Mesothelial cell of epicardium (in vitro differentiated cells): Measurements from ENCODE around the gene RAB7B. TPM values are rescaled to one million over a fixed set of nuclear protein-coding genes. Genes with fewer than 3 reads are reported as not detected.

Experiments used
- DNase-seq, 2 experiments: peaks; one replicate each; pipeline ENCODE4 v3.0.0; 2021; ENCODE audit warnings: low spot score in 2 of 2; ENCODE audit not compliant: unreplicated experiment in 2 of 2
- H3K27ac Mint-ChIP-seq: 2 replicates; pipeline ENCODE4 v1.8.0; 2021; ENCODE audit warnings: mixed read lengths
- H3K27me3 Mint-ChIP-seq: 2 replicates; pipeline ENCODE4 v1.8.0; 2021; ENCODE audit warnings: low read depth, mixed read lengths
- H3K36me3 Mint-ChIP-seq: 2 replicates; pipeline ENCODE4 v1.8.0; 2021; ENCODE audit warnings: mixed read lengths
- H3K4me1 Mint-ChIP-seq: 2 replicates; pipeline ENCODE4 v1.8.0; 2021; ENCODE audit warnings: mixed read lengths
- H3K4me3 Mint-ChIP-seq: 2 replicates; pipeline ENCODE4 v1.8.0; 2021; ENCODE audit warnings: mild to moderate bottlenecking, moderate library complexity, mixed read lengths
- H3K9me3 Mint-ChIP-seq: 2 replicates; pipeline ENCODE4 v1.8.0; 2021; ENCODE audit warnings: mixed read lengths
- CTCF ChIP-seq: fragments of 200-600 bp; sonication (generic); IDR thresholded peaks from one replicate; pipeline ENCODE4 v1.5.0; 2021; ENCODE audit warnings: antibody characterized with exemption; ENCODE audit not compliant: unreplicated experiment
- total RNA-seq: library from RNA; stranded (reverse); gene quantifications from 3 replicates; pipeline ENCODE4 v1.2.1, GENCODE V29; 2021

The RAB7B gene
- total RNA-seq, 1 donor from 2014 or later = 1.5 TPM

GRCh38 chr1:205938682-205939081 lies 64.5 kb downstream of the RAB7B start:
- no peaks in the 10 kb centered on the region for H3K9me3 Mint-ChIP-seq
- H3K4me1 Mint-ChIP-seq = peaks cover 14% of the 10 kb centered on the region
- TF ChIP-seq CTCF = no peak
- no peak for DNase-seq
- no peak overlapping the region for H3K27ac Mint-ChIP-seq
- no peaks in the 10 kb centered on the region for H3K36me3 Mint-ChIP-seq
- peaks cover 14% of the 10 kb centered on the region for H3K27me3 Mint-ChIP-seq
- no peak overlapping the region for H3K4me3 Mint-ChIP-seq

GRCh38 chr1:205936846-205937586 lies 66.2 kb downstream of the RAB7B start:
- H3K9me3 Mint-ChIP-seq = no peaks in the 10 kb centered on the region
- no peak for DNase-seq
- H3K4me1 Mint-ChIP-seq = peaks cover 14% of the 10 kb centered on the region
- no peak overlapping the region for H3K27ac Mint-ChIP-seq
- no peaks in the 10 kb centered on the region for H3K36me3 Mint-ChIP-seq
- no peak for TF ChIP-seq CTCF
- H3K27me3 Mint-ChIP-seq = peaks cover 9% of the 10 kb centered on the region
- no peak overlapping the region for H3K4me3 Mint-ChIP-seq

- Mint-ChIP-seq H3K9me3 (no peaks in the 10 kb centered on the region), H3K27ac (no peak overlapping the region)
- DNase-seq = no peak
Measured at GRCh38 chr1:205936311-205936710, 66.9 kb downstream of the RAB7B start.

GRCh38 chr1:205935869-205936268 lies 67.3 kb downstream of the RAB7B start:
- no peak overlapping the region for H3K4me3 Mint-ChIP-seq
- no peak for TF ChIP-seq CTCF
- peaks cover 16% of the 10 kb centered on the region for H3K4me1 Mint-ChIP-seq
- no peaks in the 10 kb centered on the region for H3K9me3 Mint-ChIP-seq
- DNase-seq = no peak
- H3K27ac Mint-ChIP-seq = no peak overlapping the region
- no peaks in the 10 kb centered on the region for H3K36me3 Mint-ChIP-seq
- H3K27me3 Mint-ChIP-seq = peaks cover 12% of the 10 kb centered on the region

More at GRCh38 chr1:205936311-205936710, 66.9 kb downstream of the RAB7B start:
- H3K4me3 Mint-ChIP-seq = no peak overlapping the region
- H3K36me3 Mint-ChIP-seq = no peaks in the 10 kb centered on the region
- TF ChIP-seq CTCF = no peak
- H3K27me3 Mint-ChIP-seq = peaks cover 9% of the 10 kb centered on the region
- peaks cover 13% of the 10 kb centered on the region for H3K4me1 Mint-ChIP-seq

GRCh38 chr1:205934788-205935187 lies 68.4 kb downstream of the RAB7B start:
- H3K27me3 Mint-ChIP-seq = peaks cover 15% of the 10 kb centered on the region
- H3K36me3 Mint-ChIP-seq = no peaks in the 10 kb centered on the region
- no peak overlapping the region for H3K4me3 Mint-ChIP-seq
- no peak overlapping the region for H3K27ac Mint-ChIP-seq
- H3K4me1 Mint-ChIP-seq = peaks cover 22% of the 10 kb centered on the region
- no peak for DNase-seq
- H3K9me3 Mint-ChIP-seq = no peaks in the 10 kb centered on the region
- TF ChIP-seq CTCF = no peak
